Caco-2 (cell line): ENCODE data around the gene HNRNPAB. TPM values are rescaled to one million over a fixed set of nuclear protein-coding genes. Genes with fewer than 3 reads are reported as not detected.

Experiments used
- BruUV-seq: library from RNA; stranded (reverse); fragments of 400-500 nt; replicated peaks from 2 replicates; lab custom pipeline; 2021; lab: Mats Ljungman, UMichigan
- CTCF ChIA-PET: fragments of 300-600 bp; sonication (Branson Sonifier 250); formaldehyde crosslinking; loops from one replicate; lab custom pipeline; 2022; ENCODE audit warnings: antibody characterized with exemption; lab: Charles Lee
- POLR2A ChIA-PET: fragments of 300-600 bp; sonication (Branson Sonifier 250); formaldehyde crosslinking; loops from one replicate; lab custom pipeline; 2022; ENCODE audit warnings: antibody characterized with exemption; lab: Charles Lee
- DNase-seq, 2 experiments: peaks; one replicate each; pipeline versions ENCODE4 v3.0.0 to v3.0.0-alpha.2; 2020 to 2022
- H3K27me3 ChIP-seq: replicated peaks from 2 replicates; pipeline ENCODE4 v1.6.0; 2011; ENCODE audit warnings: low read length; ENCODE audit not compliant: control insufficient read depth, insufficient read depth
- H3K36me3 ChIP-seq: 2 replicates; pipeline ENCODE4 v1.5.1; 2011; ENCODE audit warnings: low read length; ENCODE audit not compliant: control insufficient read depth, insufficient read depth
- H3K4me1 ChIP-seq: fragments of 250-450 bp; sonication (Bioruptor Pico); 2 replicates; pipeline ENCODE4 v1.5.1; 2020; ENCODE audit warnings: mild to moderate bottlenecking
- H3K4me3 ChIP-seq: 2 replicates; pipeline ENCODE4 v1.5.1; 2011; ENCODE audit warnings: low read depth, mild to moderate bottlenecking, control low read depth, low read length
- H3K9me3 ChIP-seq: fragments of 250-450 bp; sonication (Bioruptor Pico); 2 replicates; pipeline ENCODE4 v1.5.1; 2020; ENCODE audit warnings: mild to moderate bottlenecking, moderate library complexity
- H3K27ac Mint-ChIP-seq: one replicate; pipeline ENCODE4 v1.8.0; 2022; ENCODE audit warnings: mixed read lengths; ENCODE audit not compliant: unreplicated experiment
- H3K27me3 Mint-ChIP-seq: one replicate; pipeline ENCODE4 v1.8.0; 2022; ENCODE audit warnings: mixed read lengths; ENCODE audit not compliant: insufficient read depth, unreplicated experiment
- H3K36me3 Mint-ChIP-seq: one replicate; pipeline ENCODE4 v1.8.0; 2022; ENCODE audit warnings: mild to moderate bottlenecking, mixed read lengths; ENCODE audit not compliant: insufficient read depth, unreplicated experiment
- H3K4me1 Mint-ChIP-seq: one replicate; pipeline ENCODE4 v1.8.0; 2022; ENCODE audit warnings: low read depth, mixed read lengths; ENCODE audit not compliant: unreplicated experiment
- H3K4me3 Mint-ChIP-seq: one replicate; pipeline ENCODE4 v1.8.0; 2022; ENCODE audit warnings: mild to moderate bottlenecking, moderate library complexity, mixed read lengths; ENCODE audit not compliant: unreplicated experiment
- H3K9me3 Mint-ChIP-seq: one replicate; pipeline ENCODE4 v1.8.0; 2022; ENCODE audit warnings: mixed read lengths; ENCODE audit not compliant: unreplicated experiment
- intact Hi-C: fragments of 100-400 bp; cut with micrococcal nuclease; formaldehyde crosslinking; loops from one replicate; pipeline ENCODE4 v1.10.0; 2022; ENCODE audit not compliant: unreplicated experiment
- total RNA-seq: library from RNA; stranded (reverse); gene quantifications from 2 replicates; pipeline ENCODE4 v1.2.3, GENCODE V29; 2022
- TF ChIP-seq, protein P1 (sequence below), 2 experiments: fragments of 200-600 bp in 1 of 2; IDR thresholded peaks; 1 replicate in 1 of 2; 2 replicates in 1 of 2; pipeline versions ENCODE4 v1.5.1 to v1.8.0; 2011 to 2022; ENCODE audit warnings: antibody characterized with exemption in 1 of 2, control low read depth in 1 of 2, inconsistent platforms in 1 of 2, low read depth in 1 of 2, low read length in 1 of 2, mild to moderate bottlenecking in 1 of 2, moderate library complexity in 1 of 2; ENCODE audit not compliant: insufficient read depth in 1 of 2, severe bottlenecking in 1 of 2, unreplicated experiment in 1 of 2

HNRNPAB gene
- total RNA-seq, 1 experiment from 2014 or later = 295 TPM

DNA sequence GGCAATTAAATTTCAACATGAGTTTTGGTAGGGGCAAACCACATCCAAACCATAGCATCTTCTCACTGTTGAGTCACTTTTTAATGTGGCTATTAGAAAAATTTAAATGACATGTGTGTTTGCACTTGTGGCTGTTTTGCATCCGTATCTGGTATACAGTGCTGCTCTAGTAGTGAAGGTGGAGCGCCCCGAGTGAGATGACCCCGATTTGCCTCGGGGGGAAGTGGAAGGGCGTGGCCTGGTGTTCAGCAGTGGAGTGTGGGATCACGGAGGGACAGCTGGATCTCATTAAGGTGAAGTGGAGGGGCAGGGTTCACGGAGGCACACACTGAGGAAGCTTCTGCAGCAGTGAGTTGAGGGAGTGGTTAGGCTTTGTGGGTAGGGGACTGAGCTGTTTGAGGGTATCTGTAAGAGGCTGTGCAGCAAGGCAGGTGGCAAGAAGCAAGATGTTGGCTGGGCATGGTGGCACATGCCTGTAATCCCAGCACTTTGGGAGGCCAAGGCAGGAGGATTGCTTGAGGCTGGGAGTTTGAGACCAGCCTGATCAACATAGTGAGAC lies 11.0 kb upstream of the HNRNPAB start:
- Histone ChIP-seq H3K36me3 (no peaks in the 10 kb centered on the region), H3K4me1 (no peaks in the 10 kb centered on the region), H3K4me3 (no peak overlapping the region), H3K9me3 (no peaks in the 10 kb centered on the region), H3K27me3 (no peaks in the 10 kb centered on the region)
- H3K4me3 Mint-ChIP-seq = no peak overlapping the region
- no TSS peak for BruUV-seq
- intact Hi-C loops = no loop called here
- ChIA-PET POLR2A (no interaction called here), CTCF (interaction anchor here (0.6 kb wide), 1 partner anchor 112 kb away, joined by 4 read pairs; no protein-coding TSS in a partner anchor)
- TF ChIP-seq, protein P1, sequence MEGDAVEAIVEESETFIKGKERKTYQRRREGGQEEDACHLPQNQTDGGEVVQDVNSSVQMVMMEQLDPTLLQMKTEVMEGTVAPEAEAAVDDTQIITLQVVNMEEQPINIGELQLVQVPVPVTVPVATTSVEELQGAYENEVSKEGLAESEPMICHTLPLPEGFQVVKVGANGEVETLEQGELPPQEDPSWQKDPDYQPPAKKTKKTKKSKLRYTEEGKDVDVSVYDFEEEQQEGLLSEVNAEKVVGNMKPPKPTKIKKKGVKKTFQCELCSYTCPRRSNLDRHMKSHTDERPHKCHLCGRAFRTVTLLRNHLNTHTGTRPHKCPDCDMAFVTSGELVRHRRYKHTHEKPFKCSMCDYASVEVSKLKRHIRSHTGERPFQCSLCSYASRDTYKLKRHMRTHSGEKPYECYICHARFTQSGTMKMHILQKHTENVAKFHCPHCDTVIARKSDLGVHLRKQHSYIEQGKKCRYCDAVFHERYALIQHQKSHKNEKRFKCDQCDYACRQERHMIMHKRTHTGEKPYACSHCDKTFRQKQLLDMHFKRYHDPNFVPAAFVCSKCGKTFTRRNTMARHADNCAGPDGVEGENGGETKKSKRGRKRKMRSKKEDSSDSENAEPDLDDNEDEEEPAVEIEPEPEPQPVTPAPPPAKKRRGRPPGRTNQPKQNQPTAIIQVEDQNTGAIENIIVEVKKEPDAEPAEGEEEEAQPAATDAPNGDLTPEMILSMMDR (IDR thresholded peaks at IDR 0.05; ENCODE audit: insufficient read depth in 1 of 2, low read depth in 1 of 2, low read length in 1 of 2, severe bottlenecking in 1 of 2, unreplicated experiment in 1 of 2) = no peak
- no peak for DNase-seq
- H3K27ac Mint-ChIP-seq = no peak overlapping the region
- H3K9me3 Mint-ChIP-seq = peaks cover 15% of the 10 kb centered on the region
- peaks cover 5% of the 10 kb centered on the region for H3K36me3 Mint-ChIP-seq
- peaks cover 7% of the 10 kb centered on the region for H3K27me3 Mint-ChIP-seq
- H3K4me1 Mint-ChIP-seq = no peaks in the 10 kb centered on the region

DNA sequence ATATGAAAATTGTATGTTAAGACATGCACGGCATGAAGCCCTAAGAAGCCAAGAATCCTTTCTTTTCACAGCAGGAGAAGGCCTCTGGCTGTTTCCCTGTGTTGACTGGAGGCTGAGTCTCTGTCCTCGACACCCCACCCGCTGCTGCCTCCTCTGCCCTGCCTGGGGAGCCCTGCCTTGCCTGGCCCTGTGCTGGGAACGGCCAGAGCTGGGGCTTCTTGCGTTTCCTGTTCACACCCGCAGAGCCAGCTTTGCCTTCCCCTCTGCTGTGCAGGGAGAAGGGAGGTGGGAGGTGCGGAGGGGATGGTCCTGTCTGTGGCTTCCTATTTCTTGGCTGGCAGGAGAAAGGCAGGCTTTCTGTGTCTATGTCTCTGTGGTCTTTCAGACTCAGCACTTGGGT lies 10.3 kb upstream of the HNRNPAB start:
- TF ChIP-seq, protein P1 (IDR thresholded peaks at IDR 0.05; ENCODE audit: insufficient read depth in 1 of 2, low read depth in 1 of 2, low read length in 1 of 2, severe bottlenecking in 1 of 2, unreplicated experiment in 1 of 2) = no peak
- Histone ChIP-seq H3K4me3 (no peak overlapping the region), H3K9me3 (no peaks in the 10 kb centered on the region), H3K4me1 (no peaks in the 10 kb centered on the region), H3K36me3 (no peaks in the 10 kb centered on the region), H3K27me3 (no peaks in the 10 kb centered on the region)
- no peaks in the 10 kb centered on the region for H3K4me1 Mint-ChIP-seq
- H3K4me3 Mint-ChIP-seq = no peak overlapping the region
- H3K27me3 Mint-ChIP-seq = peaks cover 7% of the 10 kb centered on the region
- H3K27ac Mint-ChIP-seq = no peak overlapping the region
- DNase-seq = no peak
- ChIA-PET POLR2A (no interaction called here), CTCF (no interaction called here)
- BruUV-seq = no TSS peak
- intact Hi-C loops = no loop called here
- no peaks in the 10 kb centered on the region for H3K36me3 Mint-ChIP-seq
- H3K9me3 Mint-ChIP-seq = peaks cover 15% of the 10 kb centered on the region

DNA sequence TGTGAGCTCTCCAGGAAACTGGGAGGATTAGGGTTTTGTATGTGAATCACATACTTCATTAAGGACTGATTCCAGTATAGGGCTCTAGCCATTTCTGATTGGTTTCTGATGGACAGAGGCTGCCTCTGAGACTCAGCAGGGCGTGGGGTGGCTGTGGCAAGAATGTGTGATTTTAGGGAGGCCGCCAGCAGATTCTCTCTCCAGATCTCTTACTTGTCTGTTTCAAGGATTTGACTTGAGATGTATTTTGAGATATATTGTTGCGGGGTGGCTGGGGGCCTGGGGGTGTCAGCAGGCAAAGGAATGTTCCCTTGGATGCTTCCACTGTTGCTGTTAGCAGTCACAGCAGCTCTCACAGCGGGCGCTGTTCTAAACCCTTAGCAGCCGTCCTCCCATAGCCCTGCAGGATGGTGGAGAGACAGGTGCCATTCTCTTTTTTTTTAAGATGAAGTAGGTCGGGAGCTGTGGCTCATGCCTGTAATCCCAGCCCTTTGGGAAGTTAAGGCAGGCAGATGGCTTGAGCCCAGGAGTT lies 8.0 kb upstream of the HNRNPAB start:
- no TSS peak for BruUV-seq
- Mint-ChIP-seq H3K9me3 (peaks cover 15% of the 10 kb centered on the region), H3K36me3 (no peaks in the 10 kb centered on the region), H3K27me3 (peaks cover 7% of the 10 kb centered on the region), H3K27ac (no peak overlapping the region), H3K4me3 (no peak overlapping the region), H3K4me1 (no peaks in the 10 kb centered on the region)
- DNase-seq = no peak
- no peaks in the 10 kb centered on the region for H3K4me1 ChIP-seq
- no peaks in the 10 kb centered on the region for H3K27me3 ChIP-seq
- TF ChIP-seq, protein P1 (IDR thresholded peaks at IDR 0.05; ENCODE audit: insufficient read depth in 1 of 2, low read depth in 1 of 2, low read length in 1 of 2, severe bottlenecking in 1 of 2, unreplicated experiment in 1 of 2) = no peak
- CTCF ChIA-PET = interaction anchor here (0.6 to 1.5 kb wide), 3 partner anchors 8 to 219 kb away, joined by 3 to 7 read pairs (median 4); partner anchors contain the start of gene HNRNPAB
- H3K9me3 ChIP-seq = no peaks in the 10 kb centered on the region
- intact Hi-C loops = no loop called here
- H3K4me3 ChIP-seq = no peak overlapping the region
- POLR2A ChIA-PET = no interaction called here
- no peaks in the 10 kb centered on the region for H3K36me3 ChIP-seq
